Caco-2 (cell line): ENCODE data around the gene AFG3L2. TPM values are rescaled to one million over a fixed set of nuclear protein-coding genes. Genes with fewer than 3 reads are reported as not detected.

Source experiments
- BruUV-seq: library from RNA; stranded (reverse); fragments of 400-500 nt; replicated peaks from 2 replicates; lab custom pipeline; 2021; lab: Mats Ljungman, UMichigan
- CTCF ChIA-PET: fragments of 300-600 bp; sonication (Branson Sonifier 250); formaldehyde crosslinking; loops from one replicate; lab custom pipeline; 2022; ENCODE audit warnings: antibody characterized with exemption; lab: Charles Lee
- POLR2A ChIA-PET: fragments of 300-600 bp; sonication (Branson Sonifier 250); formaldehyde crosslinking; loops from one replicate; lab custom pipeline; 2022; ENCODE audit warnings: antibody characterized with exemption; lab: Charles Lee
- DNase-seq, 2 experiments: peaks; one replicate each; pipeline versions ENCODE4 v3.0.0 to v3.0.0-alpha.2; 2020 to 2022
- H3K27me3 ChIP-seq: replicated peaks from 2 replicates; pipeline ENCODE4 v1.6.0; 2011; ENCODE audit warnings: low read length; ENCODE audit not compliant: control insufficient read depth, insufficient read depth
- H3K36me3 ChIP-seq: 2 replicates; pipeline ENCODE4 v1.5.1; 2011; ENCODE audit warnings: low read length; ENCODE audit not compliant: control insufficient read depth, insufficient read depth
- H3K4me1 ChIP-seq: fragments of 250-450 bp; sonication (Bioruptor Pico); 2 replicates; pipeline ENCODE4 v1.5.1; 2020; ENCODE audit warnings: mild to moderate bottlenecking
- H3K4me3 ChIP-seq: 2 replicates; pipeline ENCODE4 v1.5.1; 2011; ENCODE audit warnings: low read depth, mild to moderate bottlenecking, control low read depth, low read length
- H3K9me3 ChIP-seq: fragments of 250-450 bp; sonication (Bioruptor Pico); 2 replicates; pipeline ENCODE4 v1.5.1; 2020; ENCODE audit warnings: mild to moderate bottlenecking, moderate library complexity
- H3K27ac Mint-ChIP-seq: one replicate; pipeline ENCODE4 v1.8.0; 2022; ENCODE audit warnings: mixed read lengths; ENCODE audit not compliant: unreplicated experiment
- H3K27me3 Mint-ChIP-seq: one replicate; pipeline ENCODE4 v1.8.0; 2022; ENCODE audit warnings: mixed read lengths; ENCODE audit not compliant: insufficient read depth, unreplicated experiment
- H3K36me3 Mint-ChIP-seq: one replicate; pipeline ENCODE4 v1.8.0; 2022; ENCODE audit warnings: mild to moderate bottlenecking, mixed read lengths; ENCODE audit not compliant: insufficient read depth, unreplicated experiment
- H3K4me1 Mint-ChIP-seq: one replicate; pipeline ENCODE4 v1.8.0; 2022; ENCODE audit warnings: low read depth, mixed read lengths; ENCODE audit not compliant: unreplicated experiment
- H3K4me3 Mint-ChIP-seq: one replicate; pipeline ENCODE4 v1.8.0; 2022; ENCODE audit warnings: mild to moderate bottlenecking, moderate library complexity, mixed read lengths; ENCODE audit not compliant: unreplicated experiment
- H3K9me3 Mint-ChIP-seq: one replicate; pipeline ENCODE4 v1.8.0; 2022; ENCODE audit warnings: mixed read lengths; ENCODE audit not compliant: unreplicated experiment
- CTCF ChIP-seq, 2 experiments: fragments of 200-600 bp in 1 of 2; IDR thresholded peaks; 1 replicate in 1 of 2; 2 replicates in 1 of 2; pipeline versions ENCODE4 v1.5.1 to v1.8.0; 2011 to 2022; ENCODE audit warnings: antibody characterized with exemption in 1 of 2, control low read depth in 1 of 2, inconsistent platforms in 1 of 2, low read depth in 1 of 2, low read length in 1 of 2, mild to moderate bottlenecking in 1 of 2, moderate library complexity in 1 of 2; ENCODE audit not compliant: insufficient read depth in 1 of 2, severe bottlenecking in 1 of 2, unreplicated experiment in 1 of 2
- intact Hi-C: fragments of 100-400 bp; cut with micrococcal nuclease; formaldehyde crosslinking; loops from one replicate; pipeline ENCODE4 v1.10.0; 2022; ENCODE audit not compliant: unreplicated experiment
- total RNA-seq: library from RNA; stranded (reverse); gene quantifications from 2 replicates; pipeline ENCODE4 v1.2.3, GENCODE V29; 2022

The AFG3L2 gene
- total RNA-seq, 1 experiment from 2014 or later, result 72.0 TPM

GRCh38 chr18:12366379-12366778, 10.6 kb downstream of the AFG3L2 start:
- DNase-seq, result no peak
- peaks cover 48% of the 10 kb centered on the region for H3K36me3 Mint-ChIP-seq
- ChIA-PET POLR2A (no interaction called here), CTCF (no interaction called here)
- no peaks in the 10 kb centered on the region for H3K27me3 Mint-ChIP-seq
- no peaks in the 10 kb centered on the region for H3K4me1 ChIP-seq
- H3K4me3 ChIP-seq, result no peak overlapping the region
- no TSS peak for BruUV-seq
- H3K27me3 ChIP-seq, result no peaks in the 10 kb centered on the region
- peak overlapping the region; percentile 58 for H3K27ac Mint-ChIP-seq
- peaks cover 4% of the 10 kb centered on the region; the same call in 1 of the 2 replicates for H3K36me3 ChIP-seq
- H3K9me3 Mint-ChIP-seq, result no peaks in the 10 kb centered on the region
- intact Hi-C loops, result no loop called here
- no peaks in the 10 kb centered on the region for H3K9me3 ChIP-seq
- no peak for TF ChIP-seq CTCF (IDR thresholded peaks at IDR 0.05; ENCODE audit: insufficient read depth in 1 of 2, low read depth in 1 of 2, low read length in 1 of 2, severe bottlenecking in 1 of 2, unreplicated experiment in 1 of 2)
- H3K4me3 Mint-ChIP-seq, result no peak overlapping the region
- H3K4me1 Mint-ChIP-seq, result peaks cover 4% of the 10 kb centered on the region

GRCh38 chr18:12362473-12363174, 14.4 kb downstream of the AFG3L2 start:
- Histone ChIP-seq H3K4me1 (no peaks in the 10 kb centered on the region), H3K36me3 (peaks cover 4% of the 10 kb centered on the region; the same call in 1 of the 2 replicates), H3K27me3 (no peaks in the 10 kb centered on the region), H3K9me3 (no peaks in the 10 kb centered on the region), H3K4me3 (no peak overlapping the region)
- H3K36me3 Mint-ChIP-seq, result peaks cover 73% of the 10 kb centered on the region
- BruUV-seq, result no TSS peak
- H3K4me1 Mint-ChIP-seq, result peaks cover 4% of the 10 kb centered on the region
- H3K4me3 Mint-ChIP-seq, result no peak overlapping the region
- ChIA-PET POLR2A (no interaction called here), CTCF (interaction anchor here (1.6 kb wide), 1 partner anchor 35 kb away, joined by 3 read pairs; no protein-coding TSS in a partner anchor)
- TF ChIP-seq CTCF (IDR thresholded peaks at IDR 0.05; ENCODE audit: insufficient read depth in 1 of 2, low read depth in 1 of 2, low read length in 1 of 2, severe bottlenecking in 1 of 2, unreplicated experiment in 1 of 2), result no peak
- no peaks in the 10 kb centered on the region for H3K27me3 Mint-ChIP-seq
- no peak for DNase-seq
- no peak overlapping the region for H3K27ac Mint-ChIP-seq
- intact Hi-C loops, result no loop called here
- H3K9me3 Mint-ChIP-seq, result no peaks in the 10 kb centered on the region

GRCh38 chr18:12361770-12362378, 15.2 kb downstream of the AFG3L2 start:
- intact Hi-C loops, result no loop called here
- no peak for DNase-seq
- Histone ChIP-seq H3K27me3 (no peaks in the 10 kb centered on the region), H3K36me3 (peaks cover 4% of the 10 kb centered on the region; the same call in 1 of the 2 replicates), H3K4me3 (no peak overlapping the region), H3K9me3 (no peaks in the 10 kb centered on the region), H3K4me1 (no peaks in the 10 kb centered on the region)
- H3K27me3 Mint-ChIP-seq, result no peaks in the 10 kb centered on the region
- CTCF ChIA-PET, result interaction anchor here (1.6 kb wide), 1 partner anchor 34 kb away, joined by 3 read pairs; no protein-coding TSS in a partner anchor
- POLR2A ChIA-PET, result no interaction called here
- BruUV-seq, result no TSS peak
- peaks cover 71% of the 10 kb centered on the region for H3K36me3 Mint-ChIP-seq
- TF ChIP-seq CTCF (IDR thresholded peaks at IDR 0.05; ENCODE audit: insufficient read depth in 1 of 2, low read depth in 1 of 2, low read length in 1 of 2, severe bottlenecking in 1 of 2, unreplicated experiment in 1 of 2), result no peak
- H3K4me3 Mint-ChIP-seq, result no peak overlapping the region
- H3K4me1 Mint-ChIP-seq, result no peaks in the 10 kb centered on the region
- H3K27ac Mint-ChIP-seq, result no peak overlapping the region
- H3K9me3 Mint-ChIP-seq, result no peaks in the 10 kb centered on the region
